CD14-positive monocyte (primary cell): ENCODE data around the gene LGALS3. TPM values are rescaled to one million over a fixed set of nuclear protein-coding genes. Genes with fewer than 3 reads are reported as not detected.
A peak's percentile ranks its signal among the peaks of the same experiment; 100 is the strongest.

ENCODE experiments used
- DNase-seq, 3 donors: peaks; one replicate each; pipeline ENCODE4 v3.0.0-alpha.2; 2011 to 2022
- H2AFZ ChIP-seq: 2 replicates; pipeline ENCODE4 v1.6.0; 2012; ENCODE audit warnings: mild to moderate bottlenecking, low read depth, low read length, inconsistent platforms; ENCODE audit not compliant: insufficient read depth, poor library complexity, severe bottlenecking
- H3K27ac ChIP-seq, 2 donors: 1 replicate in 1 of 2; 2 replicates in 1 of 2; pipeline ENCODE4 v1.5.1; 2012 to 2013; ENCODE audit warnings: low read length in 2 of 2, control low read depth in 1 of 2, inconsistent platforms in 1 of 2, low read depth in 1 of 2, mild to moderate bottlenecking in 1 of 2
- H3K27me3 ChIP-seq, 2 donors: one replicate each; pipeline versions ENCODE4 v1.6.0 to v1.6.1; 2011 to 2013; ENCODE audit warnings: low read length in 2 of 2; ENCODE audit not compliant: control insufficient read depth in 2 of 2, insufficient read depth in 2 of 2
- H3K36me3 ChIP-seq, 2 donors: replicated peaks in 1 of 2; 1 replicate in 1 of 2; 2 replicates in 1 of 2; pipeline versions ENCODE4 v1.5.1 to v1.6.1; 2012 to 2013; ENCODE audit warnings: low read length in 2 of 2, control low read depth in 1 of 2, inconsistent platforms in 1 of 2, mild to moderate bottlenecking in 1 of 2; ENCODE audit not compliant: insufficient read depth in 2 of 2, control insufficient read depth in 1 of 2
- H3K4me1 ChIP-seq, 2 donors: 1 replicate in 1 of 2; 2 replicates in 1 of 2; pipeline versions ENCODE4 v1.5.1 to v1.6.1; 2012 to 2013; ENCODE audit warnings: low read length in 2 of 2, control low read depth in 1 of 2, inconsistent platforms in 1 of 2, mild to moderate bottlenecking in 1 of 2, moderate library complexity in 1 of 2; ENCODE audit not compliant: insufficient read depth in 2 of 2, control insufficient read depth in 1 of 2
- H3K4me2 ChIP-seq: replicated peaks from 2 replicates; pipeline ENCODE3; 2012; ENCODE audit warnings: low read length, moderate library complexity, mild to moderate bottlenecking; ENCODE audit not compliant: poor library complexity, severe bottlenecking; ENCODE audit errors: extremely low read depth
- H3K4me3 ChIP-seq, 3 experiments: fragments of 200-600 bp in 1 of 3; sonication (generic) in 1 of 3; replicated peaks in 1 of 3; 1 replicate in 2 of 3; 2 replicates in 1 of 3; pipeline ENCODE4 v1.5.1; 2011 to 2013; ENCODE audit warnings: low read length in 3 of 3, mild to moderate bottlenecking in 3 of 3, control low read depth in 2 of 3, low read depth in 2 of 3, inconsistent platforms in 1 of 3, moderate library complexity in 1 of 3
- H3K79me2 ChIP-seq: 2 replicates; pipeline ENCODE4 v1.6.0; 2012; ENCODE audit warnings: mild to moderate bottlenecking, control low read depth, inconsistent platforms, low read length, moderate library complexity; ENCODE audit not compliant: insufficient read depth
- H3K9ac ChIP-seq: 2 replicates; pipeline ENCODE4 v1.6.0; 2017; ENCODE audit warnings: low read length, mild to moderate bottlenecking; ENCODE audit not compliant: insufficient read depth, poor library complexity, severe bottlenecking
- H3K9me3 ChIP-seq, 2 donors: replicated peaks in 1 of 2; 1 replicate in 1 of 2; 2 replicates in 1 of 2; pipeline versions ENCODE4 v1.5.1 to v1.6.1; 2012 to 2013; ENCODE audit warnings: low read length in 2 of 2, control low read depth in 1 of 2; ENCODE audit not compliant: control insufficient read depth in 1 of 2, insufficient read depth in 1 of 2
- H4K20me1 ChIP-seq: 2 replicates; pipeline ENCODE4 v1.6.0; 2012; ENCODE audit warnings: mild to moderate bottlenecking, low read length, control low read depth, moderate library complexity; ENCODE audit not compliant: insufficient read depth
- H3K27ac Mint-ChIP-seq, 7 donors: one replicate each; pipeline ENCODE4 v1.8.0; 2020; ENCODE audit warnings: mild to moderate bottlenecking in 7 of 7, mixed read lengths in 7 of 7, moderate library complexity in 6 of 7, inconsistent platforms in 2 of 7
- H3K27me3 Mint-ChIP-seq, 3 donors: one replicate each; pipeline ENCODE4 v1.8.0; 2021 to 2022; ENCODE audit warnings: low read depth in 3 of 3, mild to moderate bottlenecking in 3 of 3, mixed read lengths in 3 of 3, moderate library complexity in 3 of 3, inconsistent platforms in 1 of 3
- H3K36me3 Mint-ChIP-seq, 2 donors: one replicate each; pipeline ENCODE4 v1.8.0; 2020; ENCODE audit warnings: mixed read lengths in 2 of 2, inconsistent platforms in 1 of 2, mild to moderate bottlenecking in 1 of 2
- H3K4me1 Mint-ChIP-seq: one replicate; pipeline ENCODE4 v1.8.0; 2020; ENCODE audit warnings: mild to moderate bottlenecking, mixed read lengths
- H3K4me3 Mint-ChIP-seq, 2 donors: one replicate each; pipeline ENCODE4 v1.8.0; 2020; ENCODE audit warnings: mild to moderate bottlenecking in 2 of 2, mixed read lengths in 2 of 2, moderate library complexity in 1 of 2
- H3K9me3 Mint-ChIP-seq, 7 donors: one replicate each; pipeline ENCODE4 v1.8.0; 2020 to 2022; ENCODE audit warnings: mixed read lengths in 7 of 7, mild to moderate bottlenecking in 6 of 7, moderate library complexity in 6 of 7, inconsistent platforms in 2 of 7
- WGBS: methylation state at CpG from one replicate; pipeline ENCODE4 v1.1.5; 2013; ENCODE audit warnings: missing lambda C conversion rate; ENCODE audit not compliant: insufficient coverage; 5-methylcytosine and 5-hydroxymethylcytosine counted together
- intact Hi-C, 2 donors: fragments of 100-400 bp; cut with micrococcal nuclease; formaldehyde crosslinking; loops; one replicate each; pipeline versions ENCODE4 v1.15.0 to v1.15.1; 2023
- polyA plus RNA-seq, 3 donors: library from polyadenylated mRNA; depleted of rRNA in 1 of 3; unstranded in 2 of 3; stranded (reverse) in 1 of 3; fragments of 300-500 nt in 2 of 3; fragments of >200 nt in 1 of 3; fragmentation: Illumina TruSeq in 2 of 3; gene quantifications; 1 replicate in 2 of 3; 2 replicates in 1 of 3; pipeline ENCODE4 v1.2.3, GENCODE V29; 2012 to 2021
- TF ChIP-seq, protein P1 (sequence below): fragments of 200-600 bp; IDR thresholded peaks from one replicate; pipeline ENCODE4 v1.8.0; 2022; ENCODE audit warnings: antibody characterized with exemption, mild to moderate bottlenecking

Gene LGALS3
- polyA plus RNA-seq, 3 donors = 266 to 878 (median 788) TPM

DNA sequence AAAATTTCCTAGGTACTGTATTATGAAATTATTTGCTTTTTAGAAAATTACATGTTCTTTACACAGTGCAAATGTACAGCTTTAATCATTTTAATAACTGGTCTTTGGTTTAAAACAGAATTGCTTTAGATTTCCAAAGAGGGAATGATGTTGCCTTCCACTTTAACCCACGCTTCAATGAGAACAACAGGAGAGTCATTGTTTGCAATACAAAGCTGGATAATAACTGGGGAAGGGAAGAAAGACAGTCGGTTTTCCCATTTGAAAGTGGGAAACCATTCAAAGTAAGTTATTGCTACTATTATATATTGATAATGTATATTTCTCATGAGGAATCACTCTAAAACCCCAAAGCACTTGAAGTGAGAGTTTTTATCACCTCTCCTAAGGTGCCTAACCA, 13.4 kb downstream of the LGALS3 start:
- peaks cover 94 to 100% of the 10 kb centered on the region in 2 donors for H3K36me3 ChIP-seq
- Mint-ChIP-seq H3K27me3 (no peaks in the 10 kb centered on the region), H3K36me3 (peaks cover 84 to 93% of the 10 kb centered on the region in 2 donors), H3K27ac (peak overlapping the region in 1 of 7 donors; percentile 72), H3K4me3 (no peak overlapping the region), H3K9me3 (peaks cover 0 to 2% (median 0%) of the 10 kb centered on the region in 7 donors), H3K4me1 (peaks cover 15% of the 10 kb centered on the region)
- DNase-seq = no peak
- H2AFZ ChIP-seq = no peak overlapping the region
- H3K9me3 ChIP-seq = no peaks in the 10 kb centered on the region
- H3K4me3 ChIP-seq = no peak overlapping the region
- no peak overlapping the region for H3K4me2 ChIP-seq
- peaks cover 81% of the 10 kb centered on the region for H4K20me1 ChIP-seq
- TF ChIP-seq, protein P1, sequence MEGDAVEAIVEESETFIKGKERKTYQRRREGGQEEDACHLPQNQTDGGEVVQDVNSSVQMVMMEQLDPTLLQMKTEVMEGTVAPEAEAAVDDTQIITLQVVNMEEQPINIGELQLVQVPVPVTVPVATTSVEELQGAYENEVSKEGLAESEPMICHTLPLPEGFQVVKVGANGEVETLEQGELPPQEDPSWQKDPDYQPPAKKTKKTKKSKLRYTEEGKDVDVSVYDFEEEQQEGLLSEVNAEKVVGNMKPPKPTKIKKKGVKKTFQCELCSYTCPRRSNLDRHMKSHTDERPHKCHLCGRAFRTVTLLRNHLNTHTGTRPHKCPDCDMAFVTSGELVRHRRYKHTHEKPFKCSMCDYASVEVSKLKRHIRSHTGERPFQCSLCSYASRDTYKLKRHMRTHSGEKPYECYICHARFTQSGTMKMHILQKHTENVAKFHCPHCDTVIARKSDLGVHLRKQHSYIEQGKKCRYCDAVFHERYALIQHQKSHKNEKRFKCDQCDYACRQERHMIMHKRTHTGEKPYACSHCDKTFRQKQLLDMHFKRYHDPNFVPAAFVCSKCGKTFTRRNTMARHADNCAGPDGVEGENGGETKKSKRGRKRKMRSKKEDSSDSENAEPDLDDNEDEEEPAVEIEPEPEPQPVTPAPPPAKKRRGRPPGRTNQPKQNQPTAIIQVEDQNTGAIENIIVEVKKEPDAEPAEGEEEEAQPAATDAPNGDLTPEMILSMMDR = no peak
- no CpG with 5 or more reads among the region's 2 CpGs for WGBS
- no peaks in the 10 kb centered on the region for H3K27me3 ChIP-seq
- intact Hi-C loops = no loop called here
- H3K4me1 ChIP-seq = peaks cover 11 to 18% of the 10 kb centered on the region in 2 donors
- H3K79me2 ChIP-seq = peaks cover 27% of the 10 kb centered on the region
- H3K9ac ChIP-seq = no peak overlapping the region
- H3K27ac ChIP-seq = no peak overlapping the region

DNA sequence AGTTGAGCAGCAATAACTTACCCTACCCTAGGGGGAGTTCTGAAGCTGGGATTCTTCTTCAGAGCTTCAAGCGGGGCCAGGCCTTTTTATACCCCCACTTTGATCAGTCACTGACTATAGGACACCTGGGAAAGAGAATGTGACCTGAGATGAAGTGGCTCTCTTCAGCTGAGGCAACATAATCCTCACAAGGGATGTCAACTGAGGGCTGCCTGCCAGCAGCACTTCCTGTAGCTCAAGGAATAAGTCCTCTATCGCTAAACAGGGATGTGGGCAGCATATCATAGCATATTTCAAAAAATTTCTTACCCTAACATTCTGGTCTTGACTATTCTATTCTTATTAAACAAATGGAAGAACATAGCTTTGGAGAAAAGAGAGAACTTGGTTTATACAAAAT, 17.4 kb downstream of the LGALS3 start:
- Histone ChIP-seq H3K4me2 (no peak overlapping the region), H3K4me1 (no peaks in the 10 kb centered on the region), H2AFZ (no peak overlapping the region), H3K27me3 (no peaks in the 10 kb centered on the region), H3K36me3 (peaks cover 58 to 92% of the 10 kb centered on the region in 2 donors), H3K9me3 (no peaks in the 10 kb centered on the region), H3K79me2 (peaks cover 2% of the 10 kb centered on the region), H3K27ac (peak overlapping the region in 1 of 2 donors; percentile 30), H3K9ac (no peak overlapping the region), H3K4me3 (no peak overlapping the region), H4K20me1 (peaks cover 41% of the 10 kb centered on the region)
- TF ChIP-seq, protein P1 = no peak
- Mint-ChIP-seq H3K4me3 (no peak overlapping the region), H3K9me3 (no peaks in the 10 kb centered on the region), H3K36me3 (peaks cover 56 to 69% of the 10 kb centered on the region in 2 donors), H3K4me1 (no peaks in the 10 kb centered on the region), H3K27me3 (no peaks in the 10 kb centered on the region), H3K27ac (peak overlapping the region in 3 of 7 donors; percentile 23 to 64 (median 43))
- intact Hi-C loops = no loop called here
- WGBS = no CpG with 5 or more reads among the region's 2 CpGs
- no peak for DNase-seq
